IMR-90 (cell line): ENCODE measurements around the gene ARHGAP19.

Experiments
- BHLHE40 ChIP-seq: fragments of 150-350 bp; IDR thresholded peaks from 2 replicates; pipeline ENCODE4 v1.6.1; 2016; ENCODE audit warnings: mild to moderate bottlenecking, low read depth, low read length
- FOS ChIP-seq: fragments of 150-350 bp; IDR thresholded peaks from 2 replicates; pipeline ENCODE4 v1.6.1; 2016; ENCODE audit warnings: low read depth, low read length
- NFE2L2 ChIP-seq: fragments of 150-350 bp; IDR thresholded peaks from 2 replicates; pipeline ENCODE4 v1.6.1; 2016; ENCODE audit warnings: low read depth, mild to moderate bottlenecking, low read length
- POLR2A ChIP-seq: IDR thresholded peaks from 2 replicates; pipeline ENCODE4 v1.6.1; 2012; ENCODE audit warnings: mild to moderate bottlenecking, low read depth, low read length
- RAD21 ChIP-seq: IDR thresholded peaks from 2 replicates; pipeline ENCODE4 v1.6.1; 2012; ENCODE audit warnings: low read length, improper control_type of control experiment
- SMC3 ChIP-seq: fragments of 150-350 bp; IDR thresholded peaks from 2 replicates; pipeline ENCODE4 v1.6.1; 2016; ENCODE audit warnings: low read depth, mild to moderate bottlenecking, antibody characterized with exemption, low read length, moderate library complexity
- TF ChIP-seq, protein P1 (sequence below): conservative IDR thresholded peaks from 2 replicates; pipeline ENCODE4 v1.5.1; 2012; ENCODE audit warnings: mild to moderate bottlenecking, low read depth, low read length, improper control_type of control experiment

DNA sequence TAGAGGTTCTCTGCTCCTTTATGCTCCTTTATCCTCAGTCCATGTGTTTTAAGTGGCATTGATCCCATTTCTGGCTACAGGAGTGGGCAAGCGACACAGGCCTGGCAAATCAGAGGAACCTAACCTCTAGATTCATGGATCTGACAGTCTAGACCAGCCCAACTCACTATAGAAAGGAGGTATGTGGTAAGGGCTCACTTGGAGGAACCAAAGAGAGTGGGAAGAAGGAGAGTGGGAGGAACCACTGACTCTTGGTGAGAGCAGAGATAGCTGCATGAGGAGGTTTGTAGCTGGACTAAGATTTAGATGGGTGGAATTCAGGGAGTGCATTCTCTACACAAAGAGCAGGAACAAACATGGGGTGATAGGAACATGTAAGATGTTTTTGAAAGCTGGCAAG, 15.0 kb upstream of the ARHGAP19 start:
- TF ChIP-seq, protein P1, sequence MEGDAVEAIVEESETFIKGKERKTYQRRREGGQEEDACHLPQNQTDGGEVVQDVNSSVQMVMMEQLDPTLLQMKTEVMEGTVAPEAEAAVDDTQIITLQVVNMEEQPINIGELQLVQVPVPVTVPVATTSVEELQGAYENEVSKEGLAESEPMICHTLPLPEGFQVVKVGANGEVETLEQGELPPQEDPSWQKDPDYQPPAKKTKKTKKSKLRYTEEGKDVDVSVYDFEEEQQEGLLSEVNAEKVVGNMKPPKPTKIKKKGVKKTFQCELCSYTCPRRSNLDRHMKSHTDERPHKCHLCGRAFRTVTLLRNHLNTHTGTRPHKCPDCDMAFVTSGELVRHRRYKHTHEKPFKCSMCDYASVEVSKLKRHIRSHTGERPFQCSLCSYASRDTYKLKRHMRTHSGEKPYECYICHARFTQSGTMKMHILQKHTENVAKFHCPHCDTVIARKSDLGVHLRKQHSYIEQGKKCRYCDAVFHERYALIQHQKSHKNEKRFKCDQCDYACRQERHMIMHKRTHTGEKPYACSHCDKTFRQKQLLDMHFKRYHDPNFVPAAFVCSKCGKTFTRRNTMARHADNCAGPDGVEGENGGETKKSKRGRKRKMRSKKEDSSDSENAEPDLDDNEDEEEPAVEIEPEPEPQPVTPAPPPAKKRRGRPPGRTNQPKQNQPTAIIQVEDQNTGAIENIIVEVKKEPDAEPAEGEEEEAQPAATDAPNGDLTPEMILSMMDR: no peak
- TF ChIP-seq POLR2A (no peak), SMC3 (no peak), BHLHE40 (no peak), RAD21 (no peak), FOS (no peak), NFE2L2 (no peak)
